Keratinocyte (primary cell): ENCODE data around the gene KCNG2. TPM values are rescaled to one million over a fixed set of nuclear protein-coding genes. Genes with fewer than 3 reads are reported as not detected.

Source experiments
- DNase-seq: peaks from one replicate; pipeline ENCODE4 v3.0.0-alpha.2; 2011; ENCODE audit warnings: low read depth, missing footprints, low spot score
- FAIRE-seq: peaks from 2 replicates; lab custom pipeline; 2011; peaks lifted over from hg19 to GRCh38; lab: Jason Lieb, UNC
- H2AFZ ChIP-seq: 2 replicates; pipeline ENCODE4 v1.6.0; 2012; ENCODE audit warnings: low read length, control low read depth, inconsistent platforms; ENCODE audit not compliant: control insufficient read depth
- H3K27ac ChIP-seq: 2 replicates; pipeline ENCODE4 v1.5.1; 2011; ENCODE audit warnings: low read length; ENCODE audit not compliant: control insufficient read depth, insufficient read depth
- H3K27me3 ChIP-seq: 3 replicates; pipeline ENCODE4 v1.6.0; 2011; ENCODE audit warnings: low read length; ENCODE audit not compliant: control insufficient read depth, insufficient read depth; ENCODE audit errors: extremely low read depth
- H3K36me3 ChIP-seq, 2 experiments: 2 replicates in 1 of 2; 3 replicates in 1 of 2; pipeline ENCODE4 v1.5.1; 2011; ENCODE audit warnings: low read length in 2 of 2, mild to moderate bottlenecking in 1 of 2; ENCODE audit not compliant: control insufficient read depth in 2 of 2, insufficient read depth in 2 of 2; ENCODE audit errors: extremely low read depth in 1 of 2
- H3K4me1 ChIP-seq: 3 replicates; pipeline ENCODE4 v1.5.1; 2011; ENCODE audit warnings: low read length; ENCODE audit not compliant: control insufficient read depth, insufficient read depth; ENCODE audit errors: extremely low read depth
- H3K4me2 ChIP-seq: 3 replicates; pipeline ENCODE4 v1.6.0; 2011; ENCODE audit warnings: low read depth, low read length; ENCODE audit not compliant: control insufficient read depth, insufficient read depth; ENCODE audit errors: extremely low read depth
- H3K4me3 ChIP-seq, 3 experiments: fragments of 200-600 bp in 1 of 3; sonication (generic) in 1 of 3; 2 replicates in 2 of 3; 3 replicates in 1 of 3; pipeline ENCODE4 v1.5.1; 2011 to 2016; ENCODE audit warnings: low read length in 3 of 3, mild to moderate bottlenecking in 3 of 3, control low read depth in 2 of 3, inconsistent platforms in 1 of 3, low read depth in 1 of 3, mixed read lengths in 1 of 3, mixed run types in 1 of 3, moderate library complexity in 1 of 3; ENCODE audit not compliant: control insufficient read depth in 2 of 3, insufficient read depth in 2 of 3; ENCODE audit errors: extremely low read depth in 1 of 3
- H3K79me2 ChIP-seq: 2 replicates; pipeline ENCODE4 v1.6.0; 2012; ENCODE audit warnings: low read length; ENCODE audit not compliant: control insufficient read depth, insufficient read depth
- H3K9ac ChIP-seq: 3 replicates; pipeline ENCODE4 v1.6.0; 2011; ENCODE audit warnings: low read length; ENCODE audit not compliant: control insufficient read depth, insufficient read depth; ENCODE audit errors: extremely low read depth
- H3K9me1 ChIP-seq: 3 replicates; pipeline ENCODE4 v1.6.0; 2011; ENCODE audit warnings: low read length; ENCODE audit not compliant: control insufficient read depth, insufficient read depth; ENCODE audit errors: extremely low read depth
- H3K9me3 ChIP-seq: 2 replicates; pipeline ENCODE4 v1.5.1; 2012; ENCODE audit warnings: low read depth, low read length; ENCODE audit not compliant: control insufficient read depth
- H4K20me1 ChIP-seq: 3 replicates; pipeline ENCODE4 v1.6.0; 2011; ENCODE audit warnings: low read length; ENCODE audit not compliant: control insufficient read depth, insufficient read depth; ENCODE audit errors: extremely low read depth
- EZH2 ChIP-seq: IDR thresholded peaks from one replicate; pipeline ENCODE4 v1.6.1; 2012; ENCODE audit warnings: inconsistent platforms, mild to moderate bottlenecking, low read length, moderate library complexity
- dilution Hi-C: fragments of 300-500 bp; cut with MboI; formaldehyde crosslinking; loops from one replicate; pipeline ENCODE4 v1.7.0; 2020; ENCODE audit warnings: low sequenced_read_pairs; ENCODE audit not compliant: extremely low pct_ligation_motif_present
- polyA plus RNA-seq, 5 experiments: library from polyadenylated mRNA; depleted of rRNA in 3 of 5; stranded (reverse) in 3 of 5; stranded (forward) in 1 of 5; unstranded in 1 of 5; fragments of >200 nt; gene quantifications; 1 replicate in 1 of 5; 2 replicates in 3 of 5; 3 replicates in 1 of 5; pipeline versions ENCODE4 v1.2.1 to v1.2.3, GENCODE V29; 2011 to 2012; ENCODE audit warnings: missing spikeins in 2 of 5, low read depth in 1 of 5, low replicate concordance in 1 of 5
- TF ChIP-seq, protein P1 (sequence below), 3 experiments: IDR thresholded peaks in 1 of 3; conservative IDR thresholded peaks in 1 of 3; optimal IDR thresholded peaks in 1 of 3; 2 replicates in 2 of 3; 3 replicates in 1 of 3; pipeline versions ENCODE3 to v1.5.1; 2011; ENCODE audit warnings: low read length in 3 of 3, mild to moderate bottlenecking in 3 of 3, moderate library complexity in 2 of 3, control low read depth in 1 of 3, inconsistent platforms in 1 of 3; ENCODE audit not compliant: insufficient read depth in 2 of 3; ENCODE audit errors: extremely low read depth in 1 of 3

Gene KCNG2
- polyA plus RNA-seq, 1 donor (not counting 4 experiments of a cell fraction or from before 2014, with no cell fraction given), result not detected

- TF ChIP-seq EZH2, result no peak
- TF ChIP-seq, protein P1, sequence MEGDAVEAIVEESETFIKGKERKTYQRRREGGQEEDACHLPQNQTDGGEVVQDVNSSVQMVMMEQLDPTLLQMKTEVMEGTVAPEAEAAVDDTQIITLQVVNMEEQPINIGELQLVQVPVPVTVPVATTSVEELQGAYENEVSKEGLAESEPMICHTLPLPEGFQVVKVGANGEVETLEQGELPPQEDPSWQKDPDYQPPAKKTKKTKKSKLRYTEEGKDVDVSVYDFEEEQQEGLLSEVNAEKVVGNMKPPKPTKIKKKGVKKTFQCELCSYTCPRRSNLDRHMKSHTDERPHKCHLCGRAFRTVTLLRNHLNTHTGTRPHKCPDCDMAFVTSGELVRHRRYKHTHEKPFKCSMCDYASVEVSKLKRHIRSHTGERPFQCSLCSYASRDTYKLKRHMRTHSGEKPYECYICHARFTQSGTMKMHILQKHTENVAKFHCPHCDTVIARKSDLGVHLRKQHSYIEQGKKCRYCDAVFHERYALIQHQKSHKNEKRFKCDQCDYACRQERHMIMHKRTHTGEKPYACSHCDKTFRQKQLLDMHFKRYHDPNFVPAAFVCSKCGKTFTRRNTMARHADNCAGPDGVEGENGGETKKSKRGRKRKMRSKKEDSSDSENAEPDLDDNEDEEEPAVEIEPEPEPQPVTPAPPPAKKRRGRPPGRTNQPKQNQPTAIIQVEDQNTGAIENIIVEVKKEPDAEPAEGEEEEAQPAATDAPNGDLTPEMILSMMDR (optimal IDR thresholded peaks at IDR 0.05 in 1 of 3, IDR thresholded peaks at IDR 0.05 in 1 of 3, conservative IDR thresholded peaks at IDR 0.05 in 1 of 3; ENCODE audit: extremely low read depth in 1 of 3, insufficient read depth in 2 of 3, low read length in 3 of 3), result no peak
- FAIRE-seq (no peak), DNase-seq (no peak)
- Histone ChIP-seq H3K4me2 (no peak overlapping the region), H2AFZ (no peak overlapping the region), H3K27me3 (peaks cover 20% of the 10 kb centered on the region), H3K4me3 (no peak overlapping the region), H3K9me3 (no peaks in the 10 kb centered on the region), H4K20me1 (no peaks in the 10 kb centered on the region), H3K79me2 (no peaks in the 10 kb centered on the region), H3K9me1 (no peaks in the 10 kb centered on the region), H3K36me3 (no peaks in the 10 kb centered on the region), H3K27ac (no peak overlapping the region), H3K9ac (no peak overlapping the region), H3K4me1 (peaks cover 2% of the 10 kb centered on the region)
- dilution Hi-C loops, result no loop called here
Measured at GRCh38 chr18:79857082-79857671, 59.4 kb downstream of the KCNG2 start.

DNA sequence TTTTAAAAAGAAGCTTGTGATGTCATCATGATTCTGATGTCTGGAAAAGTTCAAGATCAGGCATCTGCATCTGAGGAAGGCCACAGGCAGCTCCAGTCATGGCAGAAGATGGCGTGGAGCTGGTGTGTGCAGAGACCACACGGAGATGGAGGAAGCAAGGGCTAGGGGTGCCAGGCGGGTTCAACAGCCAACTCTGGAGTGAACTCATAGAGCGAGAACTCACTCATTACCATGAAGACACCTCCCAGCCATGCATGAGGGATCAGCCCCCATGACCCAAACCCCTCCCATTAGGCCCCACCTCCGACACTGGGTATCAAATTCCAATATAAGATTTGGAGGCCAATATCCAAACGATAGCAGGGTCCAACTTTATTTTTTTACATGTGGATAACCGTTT is 61.6 kb downstream of the KCNG2 start:
- no peak for DNase-seq
- Histone ChIP-seq H3K4me3 (no peak overlapping the region), H3K79me2 (no peaks in the 10 kb centered on the region)

More for the DNA sequence above, 61.6 kb downstream of the KCNG2 start:
- Histone ChIP-seq H3K27ac (no peak overlapping the region), H3K9me3 (no peaks in the 10 kb centered on the region), H3K27me3 (peaks cover 25% of the 10 kb centered on the region), H3K4me1 (peaks cover 2% of the 10 kb centered on the region), H2AFZ (no peak overlapping the region), H3K4me2 (no peak overlapping the region), H4K20me1 (no peaks in the 10 kb centered on the region), H3K9me1 (no peaks in the 10 kb centered on the region), H3K36me3 (no peaks in the 10 kb centered on the region), H3K9ac (no peak overlapping the region)
- FAIRE-seq, result no peak
- TF ChIP-seq, protein P1 (optimal IDR thresholded peaks at IDR 0.05 in 1 of 3, IDR thresholded peaks at IDR 0.05 in 1 of 3, conservative IDR thresholded peaks at IDR 0.05 in 1 of 3; ENCODE audit: extremely low read depth in 1 of 3, insufficient read depth in 2 of 3, low read length in 3 of 3), result no peak
- no peak for TF ChIP-seq EZH2
- dilution Hi-C loops, result no loop called here
